C1 segment of cervical spinal cord (tissue), 14 donors: ENCODE measurements around the gene ITPRID2.
"Not testable (repeated sequence)": the region's sequence is repeated elsewhere in the genome, so short reads cannot be mapped to it uniquely, and the experiment has no call there.

Experiments used
- DNase-seq, 14 donors: peaks; one replicate each; lab custom pipeline; 2025; lab: John Stamatoyannopoulos, UW

Gene ITPRID2

DNA sequence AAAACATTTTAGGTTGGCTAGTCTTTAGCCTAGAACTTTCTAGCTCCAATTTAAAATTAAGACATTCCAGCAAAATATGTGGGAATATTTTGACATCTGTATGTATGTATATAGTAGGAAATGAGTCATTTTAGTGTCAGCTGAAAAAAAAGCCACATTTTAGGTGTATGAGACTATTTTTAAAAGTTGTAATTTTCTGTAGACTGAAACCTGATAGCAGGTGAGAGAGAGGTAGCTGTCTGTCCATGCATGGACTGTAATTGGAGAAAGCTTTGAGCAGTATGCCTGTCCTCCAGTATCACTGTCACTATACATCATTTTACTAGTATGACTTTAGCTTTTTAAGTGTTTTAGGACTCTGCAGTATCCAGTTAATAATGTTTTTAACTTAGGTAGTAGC is 68.0 kb downstream of the ITPRID2 start:
- no peak for DNase-seq

DNA sequence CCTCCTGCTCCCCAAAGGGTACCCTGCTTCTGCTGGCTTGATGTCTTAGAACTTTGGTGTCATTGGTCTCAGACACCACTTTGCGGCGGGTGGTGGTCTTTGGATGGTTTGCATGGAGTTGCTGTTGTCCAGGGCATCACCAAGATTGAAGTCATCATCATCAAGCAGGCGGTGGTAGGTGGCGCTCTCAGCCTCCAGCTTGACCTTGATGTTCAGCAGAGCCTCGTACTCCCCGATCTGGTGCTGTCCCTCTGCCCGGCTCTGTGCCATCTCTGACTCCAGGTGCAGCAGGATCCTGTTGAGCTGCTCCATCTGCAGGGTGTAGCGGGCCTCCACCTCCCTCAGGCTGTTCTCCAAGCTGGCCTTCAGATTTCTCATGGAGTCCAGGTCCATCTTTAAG is 69.6 kb downstream of the ITPRID2 start:
- DNase-seq = not testable (repeated sequence)

DNA sequence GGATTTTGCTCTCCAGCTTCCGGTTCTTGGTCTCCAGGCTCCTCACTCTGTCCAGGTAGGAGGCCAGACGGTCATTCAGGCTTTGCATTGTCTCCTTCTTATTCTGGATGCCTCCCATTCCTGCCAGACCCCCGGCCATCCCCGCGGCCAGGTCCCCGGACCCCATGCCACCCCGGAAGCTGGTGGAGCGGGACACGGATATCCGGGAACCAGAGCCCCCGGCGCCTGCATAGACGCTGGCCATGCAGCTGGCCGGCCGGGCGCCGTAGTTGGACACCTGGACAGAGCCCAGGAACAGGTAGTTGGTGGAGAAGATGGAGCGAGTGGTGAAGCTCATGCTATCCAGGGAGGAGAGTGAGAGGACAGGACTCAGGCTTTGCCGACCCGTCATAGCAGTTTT is 70.6 kb downstream of the ITPRID2 start:
- no peak for DNase-seq

DNA sequence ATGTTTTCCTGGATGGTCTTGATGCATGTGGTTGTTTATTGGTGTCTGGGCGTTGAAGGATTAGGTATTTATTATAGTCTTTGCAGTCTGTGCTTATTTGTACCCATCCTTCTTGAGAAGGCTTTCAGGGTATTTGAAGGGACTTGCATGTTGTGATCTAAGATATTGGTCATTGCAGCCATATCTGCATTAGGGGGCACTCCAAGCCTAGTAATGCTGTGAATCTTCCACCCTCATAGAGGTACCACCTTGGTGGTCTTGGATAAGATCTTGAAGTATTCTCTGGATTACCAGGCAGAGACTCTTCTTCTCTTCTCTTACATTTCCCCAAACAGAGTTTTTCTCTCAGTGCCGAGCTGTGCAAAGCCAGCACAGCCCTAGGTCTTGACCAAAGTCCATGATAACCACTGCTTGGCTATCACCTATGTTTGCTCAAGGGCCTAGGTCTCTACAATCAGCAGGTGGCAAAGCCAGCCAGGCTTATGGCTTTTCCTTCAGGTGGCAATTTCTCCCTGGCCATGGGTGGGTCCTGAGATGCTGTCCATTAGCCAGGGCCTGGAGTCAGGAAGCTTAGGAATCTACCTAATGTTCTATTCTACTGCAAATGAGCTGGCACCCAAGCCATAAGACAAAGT is 78.7 kb downstream of the ITPRID2 start:
- DNase-seq = no peak

DNA sequence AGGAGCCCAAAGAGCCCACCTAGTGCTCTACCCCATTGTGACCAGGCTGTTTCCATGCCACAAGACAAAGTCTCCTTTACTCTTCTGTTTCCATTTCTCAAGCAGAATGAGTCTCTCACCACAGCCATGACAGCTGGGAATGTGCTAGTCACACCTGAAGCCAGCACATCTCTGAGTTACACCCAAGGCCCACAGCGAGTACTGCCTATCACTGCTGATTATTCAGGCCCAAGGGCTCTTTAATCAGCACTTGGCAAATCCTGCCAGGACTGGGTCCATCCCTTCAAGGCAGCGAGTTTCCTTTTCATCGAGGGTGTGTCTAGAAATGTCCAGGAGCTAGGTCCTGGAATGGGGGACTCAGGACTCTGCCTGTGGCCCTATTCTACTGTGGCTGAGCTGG is 79.5 kb downstream of the ITPRID2 start:
- DNase-seq = no peak

GRCh38 chr2:181972431-181973170 is 81.1 kb downstream of the ITPRID2 start:
- DNase-seq = no peak

GRCh38 chr2:181973171-181973783 is 81.7 kb downstream of the ITPRID2 start:
- no peak for DNase-seq

- DNase-seq = no peak
Measured at GRCh38 chr2:181977661-181978350, 86.3 kb downstream of the ITPRID2 start.

- DNase-seq = no peak
Measured at GRCh38 chr2:181978351-181979150, 87.0 kb downstream of the ITPRID2 start.
